UCSD-AML1 (cell line): ENCODE measurements around the gene TBXAS1.

Source experiments
- DNase-seq: peaks from one replicate; lab custom pipeline; 2025; ENCODE audit not compliant: unreplicated experiment; lab: John Stamatoyannopoulos, UW

The TBXAS1 gene

DNA sequence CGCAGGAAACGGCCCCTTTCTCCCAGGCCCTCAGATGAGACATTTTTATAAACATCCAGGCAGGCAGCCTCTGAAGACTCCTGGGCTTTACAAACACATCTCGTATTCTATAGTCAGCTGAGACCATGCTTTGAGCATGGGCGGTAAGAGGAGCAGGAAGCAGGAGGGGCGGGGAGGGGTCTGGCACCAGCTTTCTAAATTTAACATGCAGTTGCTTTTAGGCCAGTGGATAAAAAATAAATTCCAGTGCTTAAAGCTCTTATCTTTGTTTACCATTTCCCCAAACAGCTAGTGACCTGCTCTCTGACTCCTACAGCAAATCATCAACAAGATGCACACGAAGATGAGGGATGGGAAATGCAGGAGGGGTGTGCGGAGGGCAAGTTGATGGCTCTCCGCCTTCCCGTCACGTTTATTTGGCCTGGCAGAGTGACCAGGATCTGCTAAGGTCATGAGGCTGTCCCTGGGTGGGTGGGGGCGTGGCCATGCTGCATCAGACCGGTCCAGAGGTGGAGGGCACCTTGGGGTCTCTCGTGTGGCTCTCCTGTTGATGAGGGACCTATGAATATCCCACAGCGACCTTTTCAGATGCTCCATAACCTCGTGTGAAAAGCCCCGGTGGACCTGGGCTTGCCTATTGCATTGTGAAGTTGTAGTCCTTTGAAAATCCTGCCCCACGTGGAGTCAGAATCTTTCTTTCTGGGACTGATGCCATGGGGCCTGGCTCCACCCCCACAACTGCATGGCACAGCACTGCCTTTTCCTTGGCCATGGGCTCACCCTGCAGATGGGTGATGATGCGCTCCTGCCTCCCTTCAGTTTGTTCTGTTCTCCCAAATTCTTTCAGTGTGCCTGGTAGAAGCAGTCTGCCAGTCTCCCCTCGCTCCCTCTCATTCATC is 166.2 kb downstream of the TBXAS1 start:
- no peak for DNase-seq

DNA sequence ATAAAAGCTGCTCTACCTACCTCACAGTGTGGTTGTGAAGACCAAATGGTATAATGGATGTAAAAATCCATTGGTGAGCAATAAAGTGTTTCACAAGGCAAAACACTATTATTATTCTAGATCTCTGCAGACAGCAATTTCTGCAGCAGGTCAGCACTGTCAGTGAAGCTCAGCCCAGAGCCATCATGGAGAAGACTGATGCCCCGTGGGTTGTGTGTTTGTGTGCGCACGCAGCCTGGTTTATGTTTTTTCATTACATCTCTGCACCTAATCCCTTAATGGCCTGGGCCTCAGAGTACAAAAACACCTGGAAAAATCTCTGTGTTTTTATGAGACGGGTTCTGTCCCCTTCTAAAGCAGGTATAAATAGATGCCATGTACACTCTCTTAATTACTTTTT is 169.5 kb downstream of the TBXAS1 start:
- no peak for DNase-seq

DNA sequence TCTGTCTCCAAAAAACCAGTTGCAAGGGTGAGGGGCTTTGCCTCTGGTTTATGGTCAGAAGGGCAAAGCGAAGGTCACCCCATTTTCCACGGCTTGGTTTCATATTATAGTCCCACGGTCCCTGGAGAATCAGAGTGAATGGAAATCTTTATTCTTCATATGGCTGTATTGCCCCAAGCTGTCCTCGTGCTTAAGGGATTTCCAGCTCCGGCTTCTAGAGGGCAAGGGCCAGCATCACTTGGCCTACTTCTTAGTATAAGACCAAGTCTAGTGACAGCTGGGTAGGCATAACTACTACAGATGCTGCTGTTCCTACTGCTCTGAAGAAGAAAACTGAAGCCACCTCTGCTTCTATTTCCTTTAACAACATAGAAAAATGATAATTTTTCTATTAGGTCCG is 170.5 kb downstream of the TBXAS1 start:
- DNase-seq, result no peak

DNA sequence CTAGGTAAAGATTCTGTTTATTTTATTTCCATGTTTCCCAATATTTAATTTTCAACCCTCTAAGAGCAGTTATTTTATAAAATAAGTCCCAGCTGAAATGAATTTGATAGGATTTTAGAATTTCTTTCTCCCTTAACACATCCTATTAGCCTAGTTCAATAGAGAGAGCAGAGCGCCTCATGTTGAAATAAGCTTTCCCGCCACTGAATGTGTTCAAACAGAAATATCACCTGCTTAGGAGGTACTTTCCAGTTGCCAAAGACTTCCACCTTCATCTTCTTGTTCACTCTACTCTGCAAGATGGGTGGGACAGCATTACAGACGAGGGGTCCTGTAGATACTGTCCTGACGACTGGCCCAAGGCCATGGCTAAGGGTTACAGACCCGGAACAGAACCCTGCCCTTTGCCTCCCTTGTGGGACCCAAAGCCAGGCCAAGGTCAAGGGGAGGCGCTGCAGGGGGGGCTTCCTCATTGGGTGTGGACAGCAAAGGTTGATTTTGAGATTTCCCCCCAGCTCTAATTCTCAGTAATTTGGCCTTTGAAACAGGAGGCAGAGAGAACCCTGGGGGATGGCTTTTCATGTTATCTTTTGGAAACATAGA is 171.7 kb downstream of the TBXAS1 start:
- no peak for DNase-seq

DNA sequence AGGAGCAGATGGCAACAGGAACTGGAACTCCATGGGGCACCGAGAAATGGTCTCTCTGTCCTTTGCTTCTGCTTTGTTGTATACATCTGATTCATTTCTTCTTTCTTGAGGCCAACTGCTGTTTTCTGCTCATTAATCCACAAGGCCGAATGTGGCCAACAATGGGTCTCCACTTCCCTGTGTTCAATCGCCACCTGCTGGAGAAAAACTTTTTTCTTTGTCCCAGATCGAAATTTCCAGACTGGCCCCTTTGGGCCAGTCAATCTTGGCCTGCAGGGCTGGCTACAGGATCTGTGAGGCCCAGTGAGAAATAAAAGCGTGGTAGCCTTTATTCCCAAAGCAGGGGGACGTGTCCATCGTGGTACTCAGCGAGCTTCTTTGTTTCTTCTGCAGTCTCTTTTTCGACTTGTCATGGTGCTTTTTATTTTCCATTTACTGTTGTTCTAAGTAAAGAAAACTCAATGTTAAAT is 174.9 kb downstream of the TBXAS1 start:
- DNase-seq, result no peak

DNA sequence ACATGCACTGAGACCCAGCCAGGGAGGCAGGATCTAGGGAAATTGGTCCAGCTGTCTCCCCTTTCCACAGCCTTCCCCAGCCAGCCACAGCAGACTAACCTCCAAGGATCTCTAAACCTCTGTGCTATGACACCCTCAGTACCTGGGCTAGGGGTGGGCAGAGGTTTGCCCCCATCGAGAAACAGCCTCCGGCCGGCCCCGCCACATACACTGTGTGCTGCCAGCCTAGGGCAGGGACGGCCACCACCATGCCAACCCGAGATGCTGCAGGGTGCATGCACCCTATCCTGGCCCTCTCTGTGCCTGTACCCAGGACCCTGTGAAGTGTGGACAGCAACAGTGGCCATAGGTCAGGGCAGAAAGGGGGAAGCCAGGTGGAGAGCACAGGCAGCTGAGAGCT is 175.6 kb downstream of the TBXAS1 start:
- DNase-seq, result no peak

DNA sequence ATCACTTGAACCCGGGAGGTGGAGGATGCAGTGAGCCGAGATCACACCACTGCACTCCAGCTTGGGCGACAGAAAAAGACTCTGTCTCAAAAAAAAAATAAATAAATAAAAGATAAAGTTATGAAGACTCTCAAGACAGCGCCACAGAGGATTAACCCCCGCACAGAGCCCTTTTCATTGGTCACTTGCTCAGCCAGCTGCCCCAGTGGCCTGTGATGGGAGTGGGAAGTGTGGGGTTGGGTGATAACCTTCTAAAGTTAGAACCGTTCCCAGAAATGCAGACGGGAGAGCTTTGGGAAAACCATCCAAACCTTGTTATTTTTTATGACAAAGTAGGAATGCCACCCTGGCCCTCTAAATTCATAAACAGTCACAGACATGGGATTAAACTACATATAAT is 176.3 kb downstream of the TBXAS1 start:
- DNase-seq, result no peak

DNA sequence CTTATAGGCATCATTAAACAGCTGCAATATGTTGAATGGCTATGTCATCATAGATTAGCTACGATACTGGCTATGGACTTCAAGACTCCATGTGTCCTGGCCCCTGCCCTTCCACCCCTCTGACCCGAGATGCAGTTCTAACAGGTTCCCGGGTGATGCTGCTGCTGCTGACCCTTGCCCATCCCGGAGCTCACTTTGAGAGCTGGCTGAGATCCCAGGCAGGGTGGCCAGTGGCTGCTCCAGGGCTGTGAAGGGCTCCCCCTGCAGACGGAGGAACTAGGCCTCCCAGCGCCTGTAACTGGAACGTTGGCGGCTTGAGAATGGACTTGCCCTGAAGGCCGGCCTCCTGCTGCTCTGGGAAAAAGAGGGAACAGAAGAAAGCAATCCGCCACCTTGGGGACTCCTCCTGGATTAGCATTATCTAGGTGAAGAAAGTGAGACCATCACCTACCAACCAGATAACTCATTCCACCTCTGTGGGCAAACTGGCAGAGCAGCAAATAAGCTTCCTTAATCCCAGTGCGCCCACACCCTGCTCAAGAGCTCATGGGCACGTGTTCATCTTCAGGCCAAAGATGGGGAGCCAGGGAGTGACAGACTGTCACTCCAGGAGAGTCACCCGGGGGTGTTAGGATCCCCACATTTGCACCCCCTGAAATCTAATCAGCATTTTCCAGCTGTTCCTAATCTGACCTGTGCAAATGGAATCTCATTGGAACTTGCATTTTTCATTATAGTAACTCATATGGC is 176.9 kb downstream of the TBXAS1 start:
- no peak for DNase-seq

DNA sequence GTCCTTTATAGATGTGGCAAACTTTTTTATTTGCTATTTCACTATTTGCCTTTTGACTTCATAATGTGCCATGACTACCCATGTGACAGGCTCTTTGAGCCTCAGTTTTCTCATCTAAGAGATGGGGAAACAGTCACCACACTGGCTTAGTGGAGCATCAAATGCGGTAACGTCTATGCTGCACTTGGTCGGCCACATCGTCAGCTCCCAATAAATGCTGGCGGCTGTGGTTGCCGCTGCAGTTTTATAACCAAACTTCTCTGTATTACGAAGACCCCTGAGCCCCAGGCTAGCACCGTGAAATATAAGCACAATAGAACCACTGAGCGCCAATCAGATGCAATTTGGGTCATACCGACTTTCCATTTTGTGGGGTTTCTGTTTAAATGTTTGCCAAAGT is 177.5 kb downstream of the TBXAS1 start:
- DNase-seq, result no peak

DNA sequence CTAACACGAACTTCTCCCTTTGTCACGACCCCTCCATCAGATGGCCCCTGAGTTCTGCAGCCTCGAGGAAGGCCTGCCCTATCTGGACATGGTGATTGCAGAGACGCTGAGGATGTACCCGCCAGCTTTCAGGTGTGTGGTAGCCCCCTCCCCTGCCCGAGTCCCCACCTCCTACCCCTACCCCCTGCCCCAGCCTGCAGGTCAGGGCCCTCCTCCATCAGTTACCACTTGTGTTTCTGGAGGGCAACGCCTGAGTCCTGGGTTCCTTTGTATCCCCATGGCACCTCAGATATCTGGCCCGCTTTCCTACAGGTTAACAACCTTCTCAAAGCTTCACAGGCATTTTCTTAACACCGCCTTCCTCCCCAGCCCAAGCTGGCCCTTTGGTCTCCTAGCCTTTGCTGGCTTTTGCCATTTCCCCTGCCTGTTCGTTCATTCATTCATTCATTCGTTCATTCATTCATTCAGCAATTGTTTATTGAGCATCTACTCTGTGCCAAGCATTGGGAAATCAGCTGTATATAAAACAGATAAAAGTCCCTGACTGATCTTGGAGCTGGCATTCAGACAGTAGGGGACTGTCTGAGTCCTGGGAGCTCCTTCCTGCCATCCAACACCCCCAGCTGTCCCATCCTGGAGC is 178.1 kb downstream of the TBXAS1 start:
- DNase-seq, result no peak

DNA sequence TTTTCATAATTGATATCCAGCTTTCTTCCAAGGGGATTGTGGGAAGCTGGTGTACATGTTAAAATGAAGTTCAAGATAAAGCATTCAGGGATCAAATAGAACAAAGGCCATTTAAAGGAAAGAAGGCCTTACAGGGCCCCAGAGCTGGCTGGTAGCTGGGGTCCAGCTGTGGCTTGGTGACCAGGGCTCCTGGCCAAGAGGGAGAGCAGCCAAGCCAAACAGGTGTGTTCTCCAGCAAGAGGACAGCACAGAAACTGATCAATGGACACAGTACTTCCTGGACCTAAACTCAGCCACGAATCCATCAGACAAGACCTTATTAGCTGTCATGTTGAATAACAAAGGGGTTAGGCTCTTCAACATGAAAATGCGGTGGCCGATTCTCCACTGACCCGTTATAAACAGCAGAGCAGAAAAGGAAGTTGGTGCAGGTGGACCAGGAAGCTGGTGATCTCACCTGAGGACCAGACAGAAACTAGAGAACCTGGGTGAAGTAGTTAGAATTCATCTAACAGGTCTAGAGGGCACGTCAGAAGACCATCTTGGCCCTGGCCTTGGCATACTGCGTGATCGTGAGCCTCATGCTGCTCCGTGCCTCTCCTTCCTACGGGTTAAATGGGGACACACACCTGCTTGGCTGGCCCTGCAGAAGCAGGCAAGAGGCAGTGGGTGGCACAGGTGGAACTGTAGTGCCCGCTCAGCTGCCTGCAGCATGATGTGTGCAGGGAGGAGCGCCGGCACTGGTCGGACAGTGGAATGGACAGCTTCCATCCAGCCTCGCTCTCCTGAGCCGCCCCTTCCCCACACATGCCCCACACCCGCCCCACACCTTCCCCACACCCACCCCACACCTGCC is 179.9 kb downstream of the TBXAS1 start:
- DNase-seq, result no peak

DNA sequence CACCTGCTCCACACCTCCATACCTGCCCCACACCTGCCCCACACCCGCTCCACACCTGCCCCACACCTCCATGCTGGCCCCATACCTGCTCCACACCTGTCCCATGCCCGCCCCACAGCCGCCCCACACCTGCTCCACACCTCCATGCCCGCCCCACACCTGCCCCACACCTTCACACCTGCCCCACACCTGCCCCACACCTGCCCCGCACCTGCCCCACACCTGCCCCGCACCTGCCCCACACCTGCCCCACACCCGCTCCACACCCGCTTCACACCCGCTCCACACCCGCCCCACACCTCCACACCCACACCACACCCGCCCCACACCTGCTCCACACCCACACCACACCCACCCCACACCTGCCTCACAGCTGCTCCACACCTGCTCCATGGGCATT is 180.7 kb downstream of the TBXAS1 start:
- no peak for DNase-seq

DNA sequence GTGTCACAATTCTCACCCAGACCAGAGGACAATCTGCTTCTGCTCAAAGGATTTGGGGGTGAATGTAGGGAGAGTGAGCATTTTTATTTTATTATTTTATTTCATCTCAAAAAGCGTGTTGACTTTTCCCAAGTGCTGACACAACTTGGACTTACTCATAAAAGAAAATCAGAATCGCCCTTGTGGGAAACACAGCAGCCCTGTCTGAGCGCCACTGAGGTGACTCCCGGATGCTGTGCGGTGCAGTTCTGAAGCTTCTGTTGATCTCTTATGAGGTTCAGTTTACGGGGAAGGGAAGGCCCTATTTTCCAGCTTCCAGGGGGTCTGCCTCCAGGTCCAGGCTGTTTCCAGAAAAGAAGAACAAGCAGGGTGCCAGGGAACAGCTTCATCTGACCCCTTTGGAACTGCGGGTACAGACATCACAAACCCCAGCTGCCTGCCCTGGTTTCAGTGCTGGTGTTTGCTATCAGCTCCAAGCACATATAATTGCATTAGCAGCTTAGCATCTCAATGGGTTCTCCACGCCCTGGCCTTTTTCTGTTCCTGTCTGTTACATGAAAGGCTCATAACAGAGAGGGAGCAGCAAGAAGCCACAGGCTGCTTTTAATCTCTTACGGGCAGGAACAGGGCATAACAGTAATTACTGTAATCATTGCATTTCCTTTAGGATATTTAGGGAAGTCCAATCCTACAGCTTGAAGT is 181.3 kb downstream of the TBXAS1 start:
- no peak for DNase-seq

DNA sequence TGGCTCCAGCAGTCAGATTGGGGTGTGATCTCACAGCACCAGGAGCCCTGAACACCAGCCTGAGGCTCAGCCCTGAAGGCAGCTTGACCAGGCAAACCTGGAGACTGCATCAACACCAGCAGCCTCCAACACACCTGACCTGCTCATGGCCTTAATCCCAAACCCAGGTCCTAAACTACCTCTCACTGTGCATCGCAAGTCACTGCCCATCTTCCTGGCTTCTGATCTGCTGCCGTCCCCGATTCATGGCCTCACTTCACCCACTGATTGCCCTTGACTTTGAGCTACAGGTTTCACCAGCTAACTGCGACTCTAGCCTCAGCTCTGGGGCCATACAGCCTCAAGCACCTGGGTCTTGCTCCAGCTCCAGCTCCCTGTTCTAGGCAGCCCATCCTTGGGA is 184.6 kb downstream of the TBXAS1 start:
- DNase-seq, result no peak

DNA sequence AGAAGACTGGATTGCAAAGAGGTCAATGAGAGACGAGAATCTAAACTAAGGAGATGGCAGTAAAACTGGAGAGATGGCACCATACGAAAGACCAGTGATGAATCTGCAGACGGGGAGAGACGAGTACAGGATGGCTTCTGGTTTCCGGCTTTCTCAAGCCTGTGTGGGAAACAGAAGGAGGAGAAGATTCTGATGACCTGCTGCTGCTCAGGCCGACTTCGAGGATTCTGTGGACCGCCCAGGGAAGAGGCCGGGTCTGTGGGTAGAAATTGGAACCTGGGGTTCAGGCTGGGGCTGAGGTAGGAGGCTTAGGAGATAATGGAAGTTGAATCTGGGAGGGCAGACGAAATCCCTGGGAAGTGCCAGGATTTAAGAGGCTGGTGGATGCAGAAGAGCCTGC is 185.1 kb downstream of the TBXAS1 start:
- no peak for DNase-seq

DNA sequence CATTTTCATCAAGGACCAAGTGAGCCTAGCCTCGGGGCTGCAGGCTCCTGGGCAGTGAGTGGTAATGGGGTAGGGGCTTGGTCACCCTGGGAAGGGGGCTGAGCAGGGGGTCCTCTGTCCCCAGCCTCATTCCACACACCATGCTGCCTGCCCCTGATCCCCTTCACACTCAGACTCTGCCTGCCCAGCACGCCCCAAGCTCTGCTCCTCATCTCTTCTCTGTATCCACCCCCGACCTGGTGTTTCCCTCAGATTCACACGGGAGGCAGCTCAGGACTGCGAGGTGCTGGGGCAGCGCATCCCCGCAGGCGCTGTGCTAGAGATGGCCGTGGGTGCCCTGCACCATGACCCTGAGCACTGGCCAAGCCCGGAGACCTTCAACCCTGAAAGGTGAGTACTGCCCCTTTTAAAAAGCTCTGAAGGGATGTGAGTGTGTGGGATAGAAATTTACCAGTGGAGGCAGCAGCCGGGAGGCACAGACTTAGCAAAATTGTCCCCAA is 186.5 kb downstream of the TBXAS1 start:
- no peak for DNase-seq

DNA sequence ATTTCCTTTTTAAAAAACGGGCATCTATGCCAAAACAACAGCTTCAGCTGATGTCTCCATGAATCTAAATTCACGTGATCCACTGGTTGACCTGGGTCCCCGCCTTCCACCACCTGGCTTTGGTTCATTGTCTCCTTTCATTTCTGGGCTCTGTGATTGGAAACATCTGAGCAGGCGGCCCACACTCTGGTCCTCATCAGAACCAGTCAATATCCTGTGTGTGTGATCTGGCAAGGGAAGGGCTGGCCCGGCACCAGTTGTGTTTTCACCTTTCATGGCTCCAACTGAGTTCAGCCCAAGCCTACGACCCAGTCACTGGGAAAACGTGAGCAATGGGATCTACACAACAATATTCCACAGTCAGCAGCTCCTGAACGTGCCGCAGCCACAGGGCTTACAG is 187.5 kb downstream of the TBXAS1 start:
- no peak for DNase-seq

DNA sequence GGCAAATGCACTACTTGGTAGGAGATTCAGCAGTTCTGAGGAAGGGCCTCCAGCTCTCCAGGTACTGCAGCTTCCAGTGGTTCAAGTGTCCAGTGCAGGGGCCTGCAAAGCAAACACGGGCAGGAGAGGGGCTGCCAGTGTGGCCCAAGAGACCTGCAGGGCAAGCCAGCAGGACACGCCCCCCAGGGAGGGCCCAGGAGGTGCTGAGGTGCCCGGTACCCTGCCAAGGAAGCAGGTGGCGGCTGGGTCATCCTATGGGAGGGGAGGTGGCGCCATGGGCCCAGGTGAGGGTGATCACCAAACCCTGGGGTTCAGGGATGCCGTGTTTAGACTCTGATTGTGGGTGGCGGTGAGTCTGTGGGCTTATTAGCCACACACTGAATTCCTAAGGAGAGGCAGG is 188.0 kb downstream of the TBXAS1 start:
- DNase-seq, result no peak

DNA sequence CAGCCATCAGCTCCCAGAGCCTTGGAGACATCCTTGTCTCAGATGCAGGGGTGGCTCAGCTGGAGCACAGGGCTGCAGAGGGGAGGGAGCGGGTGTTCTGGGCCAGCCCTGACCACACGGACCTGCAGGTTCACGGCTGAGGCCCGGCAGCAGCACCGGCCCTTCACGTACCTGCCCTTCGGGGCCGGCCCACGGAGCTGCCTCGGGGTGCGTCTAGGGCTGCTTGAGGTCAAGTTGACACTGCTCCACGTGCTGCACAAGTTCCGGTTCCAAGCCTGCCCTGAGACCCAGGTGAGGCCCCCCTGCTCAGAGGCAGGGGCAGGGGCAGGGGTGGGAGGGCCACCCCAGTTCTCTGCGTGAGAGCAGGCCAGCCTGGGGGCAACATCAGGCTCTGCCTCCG is 188.5 kb downstream of the TBXAS1 start:
- DNase-seq, result no peak
